GM06990 (cell line): ENCODE data around the gene BSN.

ENCODE experiments used
- DNase-seq: peaks from one replicate; pipeline ENCODE4 v3.0.0-alpha.2; 2011; ENCODE audit not compliant: insufficient read length; ENCODE audit errors: extremely low read depth
- H3K27me3 ChIP-seq: replicated peaks from 2 replicates; pipeline ENCODE4 v1.6.0; 2011; ENCODE audit warnings: low read length; ENCODE audit not compliant: control insufficient read depth, insufficient read depth
- H3K36me3 ChIP-seq: 2 replicates; pipeline ENCODE4 v1.5.1; 2011; ENCODE audit warnings: low read length; ENCODE audit not compliant: control insufficient read depth, insufficient read depth
- H3K4me3 ChIP-seq: replicated peaks from 2 replicates; pipeline ENCODE4 v1.5.1; 2011; ENCODE audit warnings: low read depth, mild to moderate bottlenecking, control low read depth, low read length
- TF ChIP-seq, protein P1 (sequence below): IDR thresholded peaks from 2 replicates; pipeline ENCODE4 v1.5.1; 2011; ENCODE audit warnings: low read length, control low read depth, mild to moderate bottlenecking, inconsistent platforms; ENCODE audit not compliant: insufficient read depth, poor library complexity, severe bottlenecking

BSN gene

DNA sequence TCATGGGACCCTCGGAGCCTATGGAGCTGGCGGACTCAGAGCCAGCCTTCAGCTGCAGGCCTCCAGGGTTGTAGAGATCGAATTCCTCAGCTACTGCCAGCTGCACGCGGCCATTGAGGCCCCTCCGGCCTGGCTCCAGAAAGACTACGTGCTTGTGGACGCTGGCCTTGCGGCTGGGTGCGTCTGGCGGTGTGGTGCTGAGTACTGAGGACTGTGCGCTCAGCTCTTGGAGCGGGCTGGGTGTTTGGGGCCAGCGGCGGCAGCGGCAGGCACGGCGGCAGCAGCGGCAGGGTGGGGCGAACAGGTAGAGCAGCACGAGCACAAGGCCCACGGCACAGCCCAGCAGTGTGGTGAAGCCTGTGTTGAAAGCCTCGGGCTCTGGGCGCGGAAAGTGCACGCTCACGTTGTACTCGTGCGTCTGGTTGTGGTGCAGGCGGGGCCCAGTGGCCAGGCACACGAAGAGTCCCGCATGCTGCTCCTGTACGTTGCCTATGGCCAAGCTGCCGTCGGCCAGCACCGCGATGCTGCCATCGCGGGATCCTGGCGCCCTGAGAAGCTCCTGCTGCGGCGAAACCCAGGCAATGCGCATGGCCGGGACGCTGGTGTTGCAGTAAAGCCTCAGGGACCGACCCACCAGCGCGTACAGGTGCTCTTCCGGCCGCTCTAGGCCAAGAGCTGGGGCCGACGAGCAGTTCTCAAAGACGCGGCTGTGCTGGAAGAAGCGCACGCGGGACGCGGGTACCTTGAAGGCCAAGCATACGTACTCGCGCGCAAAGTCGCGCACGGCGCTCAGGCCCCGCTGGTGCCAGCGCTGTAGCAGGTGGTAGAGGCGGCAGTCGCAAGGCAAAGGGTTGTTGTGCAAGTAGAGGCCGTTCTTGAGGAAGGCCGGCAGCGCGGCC, 163.9 kb downstream of the BSN start:
- peak; percentile 47 for DNase-seq
- Histone ChIP-seq H3K27me3 (no peaks in the 10 kb centered on the region), H3K4me3 (no peak overlapping the region), H3K36me3 (peaks cover 30% of the 10 kb centered on the region)
- TF ChIP-seq, protein P1, sequence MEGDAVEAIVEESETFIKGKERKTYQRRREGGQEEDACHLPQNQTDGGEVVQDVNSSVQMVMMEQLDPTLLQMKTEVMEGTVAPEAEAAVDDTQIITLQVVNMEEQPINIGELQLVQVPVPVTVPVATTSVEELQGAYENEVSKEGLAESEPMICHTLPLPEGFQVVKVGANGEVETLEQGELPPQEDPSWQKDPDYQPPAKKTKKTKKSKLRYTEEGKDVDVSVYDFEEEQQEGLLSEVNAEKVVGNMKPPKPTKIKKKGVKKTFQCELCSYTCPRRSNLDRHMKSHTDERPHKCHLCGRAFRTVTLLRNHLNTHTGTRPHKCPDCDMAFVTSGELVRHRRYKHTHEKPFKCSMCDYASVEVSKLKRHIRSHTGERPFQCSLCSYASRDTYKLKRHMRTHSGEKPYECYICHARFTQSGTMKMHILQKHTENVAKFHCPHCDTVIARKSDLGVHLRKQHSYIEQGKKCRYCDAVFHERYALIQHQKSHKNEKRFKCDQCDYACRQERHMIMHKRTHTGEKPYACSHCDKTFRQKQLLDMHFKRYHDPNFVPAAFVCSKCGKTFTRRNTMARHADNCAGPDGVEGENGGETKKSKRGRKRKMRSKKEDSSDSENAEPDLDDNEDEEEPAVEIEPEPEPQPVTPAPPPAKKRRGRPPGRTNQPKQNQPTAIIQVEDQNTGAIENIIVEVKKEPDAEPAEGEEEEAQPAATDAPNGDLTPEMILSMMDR: no peak

DNA sequence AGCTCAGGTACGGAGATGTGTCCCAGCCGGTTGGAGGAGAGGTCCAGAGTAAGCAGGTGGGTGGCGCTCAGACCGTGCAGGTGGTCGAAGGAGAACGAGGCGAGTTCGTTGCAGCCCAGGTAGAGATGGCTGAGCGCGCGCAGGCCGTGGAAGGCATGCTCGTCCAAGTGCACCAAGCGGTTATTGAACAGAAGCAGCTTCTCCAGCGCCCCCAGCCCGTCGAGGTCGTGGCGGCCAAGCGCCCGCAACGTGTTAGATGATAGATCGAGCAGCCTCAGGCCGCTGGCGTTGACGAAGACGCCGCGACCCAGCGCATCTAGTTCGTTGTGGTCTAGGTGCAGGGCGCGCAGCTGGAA, 164.6 kb downstream of the BSN start:
- peak overlapping the region; percentile 67 for H3K4me3 ChIP-seq
- TF ChIP-seq, protein P1: no peak
- peaks cover 30% of the 10 kb centered on the region for H3K36me3 ChIP-seq
- H3K27me3 ChIP-seq: no peaks in the 10 kb centered on the region
- DNase-seq: peak; percentile 52

DNA sequence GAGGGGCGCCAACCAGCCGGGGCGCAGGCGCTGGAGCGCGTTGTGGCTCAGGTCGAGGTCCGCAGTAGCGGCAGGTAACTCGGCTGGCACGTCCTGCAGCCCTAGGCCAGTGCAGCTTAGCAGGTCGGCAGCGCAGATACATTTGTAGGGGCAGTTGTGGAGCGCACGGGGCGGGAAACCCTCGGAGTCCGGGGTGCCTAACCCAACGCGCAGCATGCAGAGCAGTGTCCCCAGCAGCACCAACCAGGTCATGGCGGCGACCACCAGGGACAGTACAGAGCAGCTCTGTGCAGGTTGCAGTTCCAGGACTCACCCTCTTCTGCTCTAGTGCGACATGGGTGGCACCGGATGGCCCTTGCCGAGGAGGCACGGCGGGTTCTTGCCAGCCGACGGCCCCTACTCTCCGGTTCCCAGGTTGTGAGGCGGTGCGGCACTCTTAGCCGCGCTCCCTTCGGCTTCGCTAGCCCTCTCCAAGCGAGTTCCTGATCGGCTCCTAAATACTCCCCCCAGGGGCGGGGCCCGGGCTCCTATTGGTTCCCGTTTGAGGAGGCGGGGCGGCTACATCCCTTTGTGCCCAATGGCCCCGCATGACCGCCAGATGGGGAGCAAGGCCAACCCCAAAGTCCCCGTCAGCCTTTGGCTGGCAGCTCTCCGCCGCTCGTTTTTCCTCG, 165.1 kb downstream of the BSN start, which contains the start of gene AMIGO3:
TSS of gene AMIGO3 (minus strand) at position 471 of the 671 bp plus-strand sequence. CDS start at position 252, 219 bp downstream.
- Histone ChIP-seq H3K27me3 (no peaks in the 10 kb centered on the region), H3K36me3 (peaks cover 30% of the 10 kb centered on the region), H3K4me3 (peak within 1 kb of the TSS; percentile 67)
- TF ChIP-seq, protein P1: peak; percentile 63
- DNase-seq: peak; percentile 88
